IPS-11a (cell line): ENCODE measurements around the gene TERB2.
"Not testable (repeated sequence)": the region's sequence is repeated elsewhere in the genome, so short reads cannot be mapped to it uniquely, and the experiment has no call there.

Experiments
- H3K4me3 ChIP-seq: one replicate; pipeline ENCODE4 v1.5.1; 2013; ENCODE audit warnings: low read depth, low read length, control low read depth

The TERB2 gene

GRCh38 chr15:45001180-45001579 is 44.7 kb downstream of the TERB2 start:
- not testable (repeated sequence) for H3K4me3 ChIP-seq

GRCh38 chr15:45003731-45004410 is 47.4 kb downstream of the TERB2 start:
- not testable (repeated sequence) for H3K4me3 ChIP-seq

GRCh38 chr15:45004590-45005175 is 48.2 kb downstream of the TERB2 start:
- H3K4me3 ChIP-seq: not testable (repeated sequence)

GRCh38 chr15:45009046-45009445 is 52.6 kb downstream of the TERB2 start:
- H3K4me3 ChIP-seq: no peak overlapping the region

- not testable (repeated sequence) for H3K4me3 ChIP-seq
Observed at GRCh38 chr15:45015114-45015513, 58.6 kb downstream of the TERB2 start.

- H3K4me3 ChIP-seq: not testable (repeated sequence)
Observed at GRCh38 chr15:45020222-45020900, 63.9 kb downstream of the TERB2 start.

- H3K4me3 ChIP-seq: not testable (repeated sequence)
Observed at GRCh38 chr15:45020901-45021259, 64.4 kb downstream of the TERB2 start.

- H3K4me3 ChIP-seq: no peak overlapping the region
Observed at GRCh38 chr15:45021348-45021747, 64.9 kb downstream of the TERB2 start.

GRCh38 chr15:45022871-45023658 is 66.6 kb downstream of the TERB2 start, which contains the start of gene SORD:
TSS of gene SORD (plus strand) at chr15:45023195. CDS start at chr15:45023284, 89 bp downstream.
- H3K4me3 ChIP-seq: peak within 1 kb of the TSS; percentile 74

- peak overlapping the region; percentile 74 for H3K4me3 ChIP-seq
Observed at GRCh38 chr15:45023659-45024225, 67.3 kb downstream of the TERB2 start.

GRCh38 chr15:45024649-45025048 is 68.2 kb downstream of the TERB2 start:
- not testable (repeated sequence) for H3K4me3 ChIP-seq

GRCh38 chr15:45025627-45026026 is 69.1 kb downstream of the TERB2 start:
- not testable (repeated sequence) for H3K4me3 ChIP-seq

- no peak overlapping the region for H3K4me3 ChIP-seq
Observed at GRCh38 chr15:45026651-45027190, 70.2 kb downstream of the TERB2 start.

- H3K4me3 ChIP-seq: no peak overlapping the region
Observed at GRCh38 chr15:45027220-45027619, 70.7 kb downstream of the TERB2 start.
